NOMO-1 treated with dmso at 0.1 percent for 144 hours (cell line): ENCODE results near the gene AMER2.

ENCODE experiments used
- DNase-seq: peaks from one replicate; lab custom pipeline; 2025; ENCODE audit not compliant: unreplicated experiment; lab: John Stamatoyannopoulos, UW

The AMER2 gene, protein sequence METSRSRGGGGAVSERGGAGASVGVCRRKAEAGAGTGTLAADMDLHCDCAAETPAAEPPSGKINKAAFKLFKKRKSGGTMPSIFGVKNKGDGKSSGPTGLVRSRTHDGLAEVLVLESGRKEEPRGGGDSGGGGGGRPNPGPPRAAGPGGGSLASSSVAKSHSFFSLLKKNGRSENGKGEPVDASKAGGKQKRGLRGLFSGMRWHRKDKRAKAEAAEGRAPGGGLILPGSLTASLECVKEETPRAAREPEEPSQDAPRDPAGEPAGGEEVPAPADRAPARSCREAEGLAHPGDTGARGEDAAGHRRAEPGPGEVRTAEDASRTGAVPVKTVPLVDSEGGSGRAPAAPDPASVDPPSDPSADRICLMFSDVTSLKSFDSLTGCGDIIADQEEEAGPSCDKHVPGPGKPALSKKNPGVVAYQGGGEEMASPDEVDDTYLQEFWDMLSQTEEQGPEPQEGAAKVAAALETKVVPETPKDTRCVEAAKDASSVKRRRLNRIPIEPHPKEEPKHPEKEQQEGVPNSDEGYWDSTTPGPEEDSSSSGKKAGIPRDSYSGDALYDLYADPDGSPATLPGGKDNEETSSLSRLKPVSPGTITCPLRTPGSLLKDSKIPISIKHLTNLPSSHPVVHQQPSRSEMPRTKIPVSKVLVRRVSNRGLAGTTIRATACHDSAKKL

DNA sequence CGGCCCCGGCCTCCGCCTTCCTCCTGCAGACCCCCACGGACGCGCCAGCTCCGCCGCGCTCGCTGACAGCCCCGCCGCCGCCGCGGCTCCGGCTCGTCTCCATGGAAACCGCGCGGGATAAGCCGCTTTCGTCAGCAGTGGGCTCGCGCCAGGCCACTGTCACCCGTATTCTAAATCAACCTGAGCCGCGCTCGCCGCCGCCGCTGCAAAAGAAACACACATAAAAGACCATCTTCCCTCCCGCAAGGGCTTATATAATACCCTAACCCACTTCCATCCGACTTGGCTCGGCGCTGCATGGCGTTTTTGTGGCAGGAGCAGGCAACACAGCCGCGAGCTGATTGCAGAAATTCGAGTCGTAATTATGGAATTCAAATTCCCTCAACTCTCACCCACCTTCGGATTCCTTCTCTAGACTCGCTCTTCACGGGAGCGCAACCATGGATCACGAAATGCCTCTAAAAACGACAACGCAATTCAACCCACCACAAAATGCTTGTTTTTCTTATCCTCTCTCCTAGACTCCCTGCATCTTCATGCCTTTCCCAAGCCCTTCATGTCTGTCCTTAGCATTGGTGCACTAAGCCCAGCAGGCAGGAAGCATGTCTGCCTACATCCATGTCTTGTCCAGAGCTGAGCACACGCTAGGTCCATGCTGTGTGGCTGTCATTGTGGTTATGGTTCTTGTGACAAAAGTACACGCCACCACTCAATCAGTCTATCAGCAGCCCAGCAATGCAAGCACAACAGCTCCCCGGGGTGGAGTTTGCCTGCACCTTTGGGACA, at the start of gene AMER2:
TSS of gene AMER2 (minus strand) at position 772 of the 786 bp plus-strand sequence. CDS start at position 103, 669 bp downstream.
- no peak for DNase-seq

DNA sequence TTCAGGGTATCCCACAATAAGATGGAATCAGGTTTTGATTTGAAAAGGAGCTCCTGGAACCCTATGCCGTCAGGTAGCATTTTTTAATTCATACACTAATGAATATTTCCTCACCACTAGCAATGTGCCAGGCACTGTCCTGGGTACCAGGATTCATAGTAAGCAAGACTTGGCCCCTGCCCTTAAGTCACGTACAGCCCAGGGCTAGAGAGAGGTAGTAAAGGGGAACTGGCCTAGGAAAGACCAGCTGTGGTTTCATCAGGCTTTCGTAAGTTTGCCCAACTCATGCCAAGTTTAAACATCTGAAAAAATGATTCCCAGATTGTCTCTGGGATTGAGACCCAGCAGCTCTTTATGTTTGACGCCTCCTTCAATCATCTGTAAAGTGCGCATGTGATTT, 45.9 kb upstream of the AMER2 start:
- DNase-seq = no peak

DNA sequence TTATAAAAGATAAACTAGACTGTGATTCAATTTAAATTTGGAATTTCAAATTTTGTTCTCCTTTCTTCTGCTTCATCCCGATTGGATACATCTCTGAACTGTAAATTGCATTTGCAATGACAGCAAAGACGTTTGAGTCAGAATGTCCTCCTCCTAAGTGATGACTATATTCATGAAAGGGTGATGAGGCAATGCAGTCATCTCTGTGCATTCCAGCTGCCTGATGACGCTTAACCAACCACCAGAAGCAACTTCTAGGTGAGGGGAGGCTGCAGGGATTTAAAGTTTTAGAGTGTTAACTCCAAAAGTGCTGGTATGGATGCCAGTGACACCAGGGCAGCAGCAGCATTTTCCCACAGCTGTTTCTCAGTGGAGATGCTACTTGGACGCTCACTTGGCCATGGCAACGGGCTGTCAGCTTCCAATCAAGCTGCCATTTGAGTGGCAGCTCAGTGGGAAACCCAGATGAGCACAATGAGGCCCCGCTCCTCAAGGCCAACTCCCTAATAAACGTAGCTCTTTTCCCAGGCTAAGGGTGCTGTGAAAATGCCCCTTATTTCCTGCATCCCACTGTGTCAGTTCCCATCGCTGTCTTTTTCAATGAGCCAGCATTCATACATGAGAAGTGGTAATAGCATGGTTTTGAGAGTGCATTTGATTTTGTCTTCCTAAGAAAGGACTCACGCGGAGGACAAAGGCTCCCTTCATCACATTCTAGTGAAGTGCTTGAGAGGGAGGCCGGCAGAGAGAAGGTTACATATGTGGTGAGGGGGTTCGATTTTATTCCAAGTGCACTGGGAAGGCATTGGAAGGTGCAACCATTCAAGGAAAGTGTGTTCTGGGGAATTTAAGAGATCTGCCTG, 45.2 kb upstream of the AMER2 start:
- DNase-seq = no peak

DNA sequence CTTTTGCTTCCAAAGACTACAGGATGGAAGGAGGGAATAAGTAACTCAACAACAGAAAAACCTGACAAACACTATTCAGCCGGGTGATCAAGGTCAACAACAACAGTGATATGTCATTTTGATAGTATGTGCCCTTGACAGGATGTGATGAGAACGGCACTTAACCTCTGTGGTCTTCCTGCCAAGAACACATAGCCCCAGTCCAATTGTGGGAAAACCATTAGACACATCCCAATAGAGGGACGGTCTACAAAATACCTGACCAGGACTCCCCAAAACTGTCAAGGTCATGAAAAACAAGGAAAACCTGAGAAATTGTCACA, 43.1 kb upstream of the AMER2 start:
- DNase-seq = no peak

DNA sequence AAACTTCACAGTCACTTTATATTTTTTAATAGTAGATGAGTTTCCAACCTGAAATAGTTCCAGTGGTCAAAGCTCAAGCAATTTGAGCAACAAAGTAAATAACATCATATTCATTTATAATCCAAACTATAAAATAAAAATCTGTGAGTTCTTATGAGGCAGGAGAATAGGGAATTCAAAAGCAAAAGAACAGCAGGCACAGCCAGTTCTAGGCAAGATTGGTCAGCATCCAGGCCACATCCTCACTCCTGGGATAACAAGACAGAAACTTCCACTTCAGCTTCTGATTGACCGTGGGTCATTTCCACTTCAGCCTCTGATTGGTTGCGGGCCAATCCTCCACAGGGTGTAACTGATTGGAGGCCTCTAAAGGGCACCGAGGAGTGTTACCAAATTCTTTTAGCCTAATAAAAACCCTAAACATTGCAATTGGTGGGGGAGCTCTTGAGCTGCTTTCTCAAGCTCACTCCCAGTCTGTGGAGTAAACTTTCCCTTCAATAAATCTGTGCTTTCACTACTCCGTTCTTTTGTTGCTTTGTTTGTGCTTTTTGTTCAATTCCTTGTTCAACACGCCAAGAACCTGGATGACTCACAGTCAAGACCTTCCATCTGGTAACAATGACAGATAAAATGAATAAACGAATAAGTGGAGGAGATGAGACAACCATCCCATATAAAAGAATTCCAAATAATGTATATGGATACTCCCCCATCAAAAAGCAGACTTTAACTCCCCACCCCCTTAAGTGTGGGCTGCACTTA, 42.6 kb upstream of the AMER2 start:
- no peak for DNase-seq

DNA sequence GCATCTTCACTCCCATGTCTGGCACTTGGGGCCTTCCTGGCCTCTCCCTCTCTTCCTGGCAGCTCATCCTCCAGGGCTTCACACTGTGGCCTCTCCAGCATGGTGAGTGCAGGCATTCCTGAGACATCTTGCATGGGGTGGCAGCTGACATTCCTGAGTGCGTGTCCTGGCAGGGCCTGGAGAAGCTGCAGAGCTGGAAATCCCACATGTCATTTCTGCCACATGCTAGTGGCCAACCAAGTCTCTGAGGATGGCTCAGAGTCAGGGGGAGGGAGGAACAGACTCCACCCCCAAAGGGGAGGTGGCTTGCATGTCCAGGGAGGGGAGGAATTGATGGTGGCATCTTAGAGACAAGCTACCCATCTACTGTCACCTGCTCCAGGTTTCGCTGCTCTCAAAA, 41.6 kb upstream of the AMER2 start:
- no peak for DNase-seq

DNA sequence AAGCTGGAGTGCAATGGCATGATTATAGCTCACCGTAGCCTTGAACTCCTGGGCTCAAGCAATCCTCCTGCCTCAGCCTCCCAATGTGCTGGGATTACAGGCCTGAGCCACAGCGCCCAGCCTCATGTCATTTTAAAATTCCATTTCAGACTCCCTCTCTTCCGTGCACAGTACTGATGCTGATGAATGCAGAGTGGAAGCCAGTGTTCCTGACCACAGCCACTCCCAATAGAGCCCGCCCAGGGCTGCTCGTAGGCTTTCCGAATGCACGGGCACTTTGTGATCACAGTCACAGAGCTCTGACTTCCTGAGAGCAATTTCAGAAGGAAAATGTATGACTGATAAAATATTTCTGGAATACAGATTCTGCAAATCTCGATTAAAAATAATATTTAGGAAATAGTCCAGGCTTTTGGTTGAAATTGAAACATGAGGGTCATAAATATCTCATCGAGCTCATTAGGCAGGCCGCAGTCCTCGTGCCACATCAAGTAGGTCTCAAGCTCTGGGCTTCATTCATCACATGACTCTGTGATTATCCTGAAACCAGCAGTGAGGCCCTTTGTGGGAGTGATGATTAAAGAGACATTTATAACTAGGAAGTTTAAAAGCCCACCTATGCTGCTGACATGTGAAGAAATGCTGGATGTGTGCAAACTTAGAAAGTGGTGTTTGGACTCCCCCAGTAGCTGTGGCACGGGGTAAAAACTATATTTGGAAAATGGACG, 38.9 kb upstream of the AMER2 start:
- no peak for DNase-seq

DNA sequence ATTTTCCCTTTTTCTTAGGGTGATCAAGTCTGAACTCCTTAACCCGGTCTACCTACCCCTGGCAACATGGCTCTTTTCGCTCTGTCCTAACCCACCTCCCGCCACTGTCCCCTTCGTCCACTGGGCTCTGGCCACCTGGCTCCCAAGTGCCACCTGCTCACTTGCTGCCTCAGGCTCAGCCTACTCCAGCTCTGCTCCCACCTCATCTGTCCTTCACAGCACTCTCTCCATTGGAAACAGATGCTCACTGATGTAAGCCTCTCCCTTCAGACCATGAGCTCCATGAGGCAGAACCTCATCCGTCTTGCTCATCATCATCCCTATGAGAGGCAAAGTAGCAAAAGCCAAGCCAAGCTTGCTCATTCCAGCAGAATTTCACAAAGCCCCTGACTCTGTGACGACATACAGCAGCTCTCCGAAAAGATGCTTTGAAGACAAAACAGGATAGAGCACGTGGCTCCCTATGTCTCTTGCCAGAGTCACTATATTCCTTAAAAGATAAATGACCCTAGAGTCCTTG, 35.3 kb upstream of the AMER2 start:
- no peak for DNase-seq

DNA sequence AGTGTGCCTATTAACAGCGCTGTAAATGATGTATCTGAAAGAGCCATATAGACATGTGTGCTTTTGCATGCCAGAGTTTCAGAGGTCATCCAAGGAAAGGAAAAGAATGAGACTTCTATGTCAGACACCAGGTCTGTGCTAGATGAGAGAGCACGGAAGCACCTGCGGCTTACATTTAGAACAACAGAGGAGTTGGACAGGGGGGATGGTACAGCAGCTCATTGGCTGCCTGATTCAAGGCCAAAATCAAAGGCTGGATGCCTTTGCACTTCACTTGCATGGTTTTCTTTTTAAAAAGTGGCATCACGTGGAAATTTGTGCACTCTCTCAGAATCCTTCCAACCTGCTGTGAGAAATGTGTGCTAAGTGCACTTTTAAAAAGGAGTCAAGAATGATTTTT, 32.8 kb upstream of the AMER2 start:
- DNase-seq = no peak

DNA sequence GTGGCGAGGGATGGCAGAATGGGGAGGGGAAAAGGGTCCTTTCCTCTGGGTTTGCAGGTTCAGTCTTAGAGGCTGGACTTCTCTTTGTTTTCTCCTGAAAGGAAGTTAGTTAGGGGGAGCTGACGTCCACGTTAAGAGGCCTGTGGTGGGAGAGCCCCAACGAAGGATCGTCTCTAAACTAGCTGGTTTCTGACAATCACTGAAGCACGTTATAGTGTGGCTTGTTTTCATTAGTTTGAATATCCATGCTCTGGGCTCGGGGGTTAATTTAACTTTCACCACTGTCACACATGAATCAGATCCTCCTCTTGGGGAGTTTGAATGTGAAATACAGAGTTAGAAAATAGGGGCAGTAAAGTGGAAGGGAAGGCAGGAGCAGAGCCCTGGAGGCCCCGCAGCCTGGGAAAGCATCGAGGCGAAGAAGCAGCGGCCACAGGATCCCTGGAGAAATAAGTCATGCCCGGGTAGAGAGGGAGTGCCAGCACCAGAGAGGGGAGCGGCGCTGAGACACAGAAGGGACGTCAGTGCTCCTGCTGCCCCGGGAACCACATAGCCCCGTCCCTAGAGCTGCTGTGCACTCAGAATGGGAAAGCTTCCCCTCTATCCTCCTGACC, 31.1 kb upstream of the AMER2 start:
- no peak for DNase-seq

DNA sequence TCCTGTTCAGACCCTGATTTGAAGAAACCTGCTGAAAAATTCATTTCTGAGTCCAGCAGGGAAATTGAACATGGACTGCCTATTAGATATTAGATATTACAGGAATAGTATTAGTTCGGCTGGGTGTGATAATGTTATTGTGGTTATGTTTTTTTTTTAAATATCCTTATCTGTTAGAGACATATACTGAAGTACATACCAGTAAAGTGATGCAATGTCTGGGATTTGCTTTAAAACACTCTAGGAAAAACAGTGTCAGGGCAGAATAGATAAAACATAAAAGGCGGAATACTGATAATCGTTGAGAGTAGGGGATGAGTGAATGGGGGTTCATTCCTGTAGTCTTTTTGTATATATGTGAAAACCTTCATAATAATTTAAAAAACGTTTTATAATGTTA, 28.7 kb upstream of the AMER2 start:
- no peak for DNase-seq

DNA sequence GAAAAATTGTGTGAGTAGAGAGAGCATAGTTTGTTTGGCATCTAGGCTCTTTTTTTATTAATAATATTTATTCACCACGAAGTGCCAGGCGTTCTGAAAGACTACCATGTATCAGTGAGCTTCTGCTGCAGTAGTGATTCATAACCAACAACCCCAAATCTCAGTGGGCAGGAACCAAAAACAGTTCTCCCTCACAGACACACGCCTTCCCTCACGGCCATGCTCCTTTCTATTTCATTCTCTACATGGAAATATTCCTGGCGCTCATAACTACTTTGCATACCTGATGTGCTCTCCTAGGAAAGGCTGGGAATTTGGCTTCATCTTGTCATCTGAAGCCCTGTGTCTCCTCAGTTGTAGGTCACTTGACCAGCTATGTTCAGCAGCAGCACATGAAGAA, 26.6 kb upstream of the AMER2 start:
- DNase-seq = no peak

DNA sequence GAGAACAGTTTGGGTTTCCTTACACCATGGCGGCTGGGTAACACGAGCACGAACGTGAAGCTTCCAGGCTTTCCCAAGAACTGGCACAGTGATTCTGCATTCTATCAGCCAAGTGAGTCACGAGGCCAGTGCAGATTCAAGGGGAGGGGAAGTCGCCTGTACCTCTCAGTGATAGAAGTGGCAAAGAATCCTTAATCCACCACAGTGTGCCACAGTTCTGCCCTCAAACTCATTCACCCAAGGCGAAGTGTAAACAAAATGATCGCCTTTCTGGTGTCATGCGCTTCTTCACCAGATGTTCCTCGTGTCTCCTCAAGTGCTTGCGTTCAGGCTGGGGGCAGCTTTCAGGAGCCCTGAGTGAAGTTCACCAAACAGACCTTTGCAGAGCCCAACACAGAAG, 24.9 kb upstream of the AMER2 start:
- no peak for DNase-seq

DNA sequence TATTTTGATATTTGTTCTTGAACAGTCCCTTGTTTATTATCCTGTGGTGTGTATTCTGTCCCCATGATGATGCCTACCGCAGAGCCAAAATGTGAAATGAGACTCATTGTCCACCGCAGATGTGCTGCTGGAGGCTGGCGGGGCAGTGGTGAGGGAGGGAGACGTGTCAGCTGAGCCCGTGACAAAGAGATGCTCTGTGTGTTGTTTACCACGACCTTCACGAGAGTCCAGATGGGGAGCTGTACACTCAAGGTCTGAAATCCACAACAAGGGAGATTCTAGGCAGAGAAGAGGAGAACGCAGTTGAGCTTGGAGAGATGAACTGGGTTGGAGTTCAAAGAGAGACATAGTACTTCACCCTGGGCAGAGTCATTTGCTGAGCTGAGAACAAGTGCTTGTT, 20.8 kb upstream of the AMER2 start:
- DNase-seq = no peak

DNA sequence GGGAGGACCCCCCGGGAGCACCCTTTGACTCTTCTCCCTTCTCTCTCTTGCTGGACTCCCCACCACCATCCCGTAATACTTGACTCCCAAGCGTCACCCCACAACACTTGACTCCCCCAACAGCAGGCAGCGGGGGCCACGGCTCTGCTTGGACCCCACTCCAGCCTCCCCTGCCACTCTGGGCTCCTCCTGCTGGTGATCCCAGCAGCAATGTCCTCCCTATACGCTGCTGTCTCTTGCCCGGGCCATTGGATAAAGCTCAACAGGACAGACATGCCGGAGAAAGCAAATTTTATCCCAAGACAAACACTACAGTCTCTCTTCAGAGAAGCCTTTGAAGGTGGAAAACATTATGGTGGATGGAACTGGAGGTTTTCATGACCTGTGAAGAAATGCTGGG, 20.4 kb upstream of the AMER2 start:
- DNase-seq = no peak

DNA sequence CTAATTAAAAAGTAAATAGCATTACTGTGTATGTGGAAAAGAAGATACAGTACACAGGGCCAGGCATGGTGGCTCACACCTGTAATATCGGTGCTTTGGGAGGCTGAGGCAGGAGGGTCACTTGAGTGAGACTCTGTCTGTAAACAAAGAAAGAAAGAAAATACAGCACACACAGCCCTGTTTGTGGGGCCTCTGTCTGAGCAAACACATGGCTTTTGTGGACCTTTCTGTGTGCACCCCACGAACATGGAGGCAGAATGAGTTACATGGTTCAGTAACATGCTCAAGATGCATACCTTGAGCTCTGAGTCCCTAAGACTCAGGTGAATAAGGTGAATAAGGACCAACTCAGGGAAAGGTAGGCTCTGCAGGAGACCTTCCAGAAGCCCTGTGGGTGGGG, 20.0 kb upstream of the AMER2 start:
- no peak for DNase-seq

DNA sequence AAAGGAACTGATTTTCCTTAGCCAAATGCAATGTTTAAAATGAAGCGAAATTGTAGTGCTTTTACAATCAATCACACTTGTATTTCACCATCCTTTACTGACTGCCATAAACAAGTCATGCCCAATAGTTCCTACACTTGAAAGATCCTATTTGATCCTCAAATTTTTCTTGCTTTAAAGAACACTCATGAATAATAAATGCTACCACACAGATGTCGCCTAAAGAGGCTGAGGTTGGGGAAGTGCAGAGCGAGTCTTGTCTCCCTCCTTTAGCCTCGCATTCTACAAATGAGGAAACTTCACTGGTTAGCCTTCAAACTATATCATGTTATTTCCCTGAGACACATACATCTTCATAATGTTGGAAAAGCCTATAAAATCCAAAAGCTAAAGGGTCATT, 18.7 kb upstream of the AMER2 start:
- DNase-seq = no peak

DNA sequence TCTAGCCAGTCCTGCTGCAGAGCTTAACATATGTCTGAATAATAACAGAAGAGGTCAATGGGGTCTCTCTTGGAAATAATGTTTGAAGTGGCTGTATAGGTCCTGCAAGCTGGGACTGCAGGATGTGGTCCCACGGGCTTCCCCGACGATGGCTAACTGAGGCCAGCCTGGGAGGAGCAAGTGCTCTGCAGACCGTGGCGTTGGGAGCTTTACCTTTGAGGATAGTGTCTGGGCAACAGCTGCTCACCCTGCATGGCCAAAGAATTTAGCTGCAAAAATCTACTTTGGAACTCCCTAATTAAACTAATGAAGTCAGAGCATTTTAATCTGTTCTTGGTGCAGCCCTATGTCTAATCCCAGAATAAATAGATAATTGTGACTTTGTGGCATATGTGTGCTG, 18.2 kb upstream of the AMER2 start:
- no peak for DNase-seq

DNA sequence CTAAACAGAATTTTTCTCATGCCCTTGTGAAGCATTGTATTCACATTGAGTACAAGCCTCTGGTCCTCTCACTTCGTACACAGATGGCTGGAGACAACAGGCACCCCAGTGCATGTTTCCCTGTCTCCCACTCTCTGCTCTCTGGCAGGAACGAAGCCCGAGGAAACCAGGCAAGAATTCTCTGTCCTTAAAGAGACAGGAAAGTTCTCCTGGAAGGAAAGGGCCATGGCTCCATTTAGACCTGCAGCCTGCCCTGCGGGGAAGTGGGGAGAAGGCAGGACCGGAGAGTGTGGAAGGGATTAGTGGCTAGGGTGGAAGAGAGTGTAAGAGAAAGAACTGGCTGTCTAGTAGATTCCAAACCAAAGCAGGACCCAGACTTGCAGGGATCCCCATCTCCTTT, 15.5 kb upstream of the AMER2 start:
- DNase-seq = no peak
